ENCODE results near the gene ODF2. TPM values are rescaled to one million over a fixed set of nuclear protein-coding genes. Genes with fewer than 3 reads are reported as not detected.
"Not testable (repeated sequence)": the region's sequence is repeated elsewhere in the genome, so short reads cannot be mapped to it uniquely, and the experiment has no call there.

ODF2 gene
- total RNA-seq, 1 donor from 2014 or later, result 45.0 TPM

DNA sequence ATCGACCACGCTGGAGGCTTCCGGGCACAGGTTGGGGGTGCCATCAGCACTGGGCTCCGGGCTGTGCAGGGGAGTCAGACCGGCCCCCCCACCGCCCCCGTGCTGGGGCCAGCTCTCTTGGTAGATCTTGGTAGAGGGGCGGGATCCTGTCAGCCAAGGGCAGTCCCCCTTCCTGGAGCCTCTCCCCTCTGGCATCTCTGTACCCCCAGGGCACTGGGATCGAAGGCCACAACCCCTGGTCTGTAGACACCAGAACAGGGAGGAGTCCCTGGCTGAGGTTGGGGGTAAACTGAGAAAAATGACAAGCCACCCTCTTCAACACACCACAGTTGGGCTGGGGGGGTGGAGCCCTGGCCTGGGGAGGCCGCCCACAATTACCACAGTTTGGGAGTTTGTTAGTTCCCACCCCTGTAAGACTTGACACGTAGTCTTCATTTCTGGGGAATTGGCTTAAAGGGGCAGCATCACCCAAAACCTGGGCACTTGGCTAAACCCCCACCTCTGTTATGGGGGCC, 34.3 kb upstream of the ODF2 start:
- peaks cover 14% of the 10 kb centered on the region for H3K27me3 Mint-ChIP-seq
- no peaks in the 10 kb centered on the region for H3K36me3 Mint-ChIP-seq (ENCODE audit: insufficient read depth)
- H3K27ac Mint-ChIP-seq, result no peak overlapping the region
- H3K4me3 Mint-ChIP-seq (ENCODE audit: low read depth), result peak overlapping the region; percentile 69
- DNase-seq (ENCODE audit: low spot score, unreplicated experiment), result no peak
- TF ChIP-seq, protein P1, sequence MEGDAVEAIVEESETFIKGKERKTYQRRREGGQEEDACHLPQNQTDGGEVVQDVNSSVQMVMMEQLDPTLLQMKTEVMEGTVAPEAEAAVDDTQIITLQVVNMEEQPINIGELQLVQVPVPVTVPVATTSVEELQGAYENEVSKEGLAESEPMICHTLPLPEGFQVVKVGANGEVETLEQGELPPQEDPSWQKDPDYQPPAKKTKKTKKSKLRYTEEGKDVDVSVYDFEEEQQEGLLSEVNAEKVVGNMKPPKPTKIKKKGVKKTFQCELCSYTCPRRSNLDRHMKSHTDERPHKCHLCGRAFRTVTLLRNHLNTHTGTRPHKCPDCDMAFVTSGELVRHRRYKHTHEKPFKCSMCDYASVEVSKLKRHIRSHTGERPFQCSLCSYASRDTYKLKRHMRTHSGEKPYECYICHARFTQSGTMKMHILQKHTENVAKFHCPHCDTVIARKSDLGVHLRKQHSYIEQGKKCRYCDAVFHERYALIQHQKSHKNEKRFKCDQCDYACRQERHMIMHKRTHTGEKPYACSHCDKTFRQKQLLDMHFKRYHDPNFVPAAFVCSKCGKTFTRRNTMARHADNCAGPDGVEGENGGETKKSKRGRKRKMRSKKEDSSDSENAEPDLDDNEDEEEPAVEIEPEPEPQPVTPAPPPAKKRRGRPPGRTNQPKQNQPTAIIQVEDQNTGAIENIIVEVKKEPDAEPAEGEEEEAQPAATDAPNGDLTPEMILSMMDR (IDR thresholded peaks at IDR 0.05; ENCODE audit: unreplicated experiment), result no peak
- H3K9me3 Mint-ChIP-seq (ENCODE audit: low read depth), result no peaks in the 10 kb centered on the region
- peaks cover 2% of the 10 kb centered on the region for H3K4me1 Mint-ChIP-seq (ENCODE audit: low read depth)

DNA sequence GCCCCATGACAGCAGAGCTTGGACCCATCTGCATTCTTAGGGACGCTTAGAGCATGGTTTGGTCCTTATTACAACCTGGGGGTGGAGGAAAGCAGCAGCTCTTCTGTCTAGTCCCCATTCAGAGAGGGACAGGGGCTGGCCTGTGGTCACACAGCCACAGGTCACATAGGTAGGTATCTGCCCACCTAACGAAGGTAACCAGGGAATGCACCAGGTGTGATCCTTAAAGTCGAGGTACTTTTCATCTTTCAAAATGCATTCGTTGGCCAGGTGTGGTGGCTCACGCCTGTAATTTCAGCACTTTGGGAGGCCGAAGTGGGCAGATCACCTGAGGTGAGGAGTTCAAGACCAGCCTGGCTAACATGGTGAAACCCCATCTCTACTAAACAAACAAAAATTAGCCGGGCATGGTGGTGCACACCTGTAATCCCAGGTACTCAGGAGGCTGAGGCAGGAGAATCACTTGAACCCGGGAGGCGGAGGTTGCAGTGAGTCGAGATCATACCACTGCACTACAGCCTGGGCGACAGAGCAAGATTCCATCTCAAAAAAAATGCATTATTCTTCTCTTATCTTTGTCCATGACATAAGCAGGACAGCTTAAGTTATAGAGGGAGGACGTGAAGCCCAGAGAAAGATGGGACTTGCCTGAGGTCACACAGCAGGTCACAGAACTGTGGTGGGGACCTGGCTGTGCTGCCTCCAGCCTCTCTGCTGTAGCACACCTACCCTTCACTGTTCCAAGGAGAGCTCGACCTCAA, 33.6 kb upstream of the ODF2 start:
- H3K4me3 Mint-ChIP-seq (ENCODE audit: low read depth), result peak overlapping the region; percentile 55
- H3K27ac Mint-ChIP-seq; DNase-seq (ENCODE audit: low spot score, unreplicated experiment); H3K4me1 Mint-ChIP-seq (ENCODE audit: low read depth); H3K36me3 Mint-ChIP-seq (ENCODE audit: insufficient read depth); H3K9me3 Mint-ChIP-seq (ENCODE audit: low read depth): not testable (repeated sequence)
- H3K27me3 Mint-ChIP-seq, result peaks cover 14% of the 10 kb centered on the region

DNA sequence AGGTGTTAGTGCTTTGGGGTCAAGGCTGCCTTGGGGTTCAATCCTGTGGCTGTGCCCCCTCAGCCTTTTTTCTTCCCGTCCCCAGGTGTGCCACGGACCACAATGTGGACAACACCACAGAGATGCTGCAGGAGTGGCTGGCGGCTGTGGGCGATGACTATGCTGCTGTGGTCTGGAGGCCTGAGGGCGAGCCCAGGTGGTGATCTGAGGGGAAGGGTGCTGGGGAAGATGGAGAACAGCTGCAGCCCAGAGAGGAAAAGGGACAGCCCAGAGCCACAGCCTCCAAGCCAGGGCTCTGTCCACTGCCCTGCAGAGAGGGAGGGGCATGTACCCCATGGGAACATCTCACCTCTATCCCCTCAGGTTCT, 33.0 kb upstream of the ODF2 start:
- no peaks in the 10 kb centered on the region for H3K4me1 Mint-ChIP-seq (ENCODE audit: low read depth)
- peak overlapping the region; percentile 55 for H3K4me3 Mint-ChIP-seq (ENCODE audit: low read depth)
- H3K27me3 Mint-ChIP-seq, result peaks cover 14% of the 10 kb centered on the region
- no peak overlapping the region for H3K27ac Mint-ChIP-seq
- TF ChIP-seq, protein P1 (IDR thresholded peaks at IDR 0.05; ENCODE audit: unreplicated experiment), result no peak
- no peaks in the 10 kb centered on the region for H3K36me3 Mint-ChIP-seq (ENCODE audit: insufficient read depth)
- H3K9me3 Mint-ChIP-seq (ENCODE audit: low read depth), result no peaks in the 10 kb centered on the region
- no peak for DNase-seq (ENCODE audit: low spot score, unreplicated experiment)

DNA sequence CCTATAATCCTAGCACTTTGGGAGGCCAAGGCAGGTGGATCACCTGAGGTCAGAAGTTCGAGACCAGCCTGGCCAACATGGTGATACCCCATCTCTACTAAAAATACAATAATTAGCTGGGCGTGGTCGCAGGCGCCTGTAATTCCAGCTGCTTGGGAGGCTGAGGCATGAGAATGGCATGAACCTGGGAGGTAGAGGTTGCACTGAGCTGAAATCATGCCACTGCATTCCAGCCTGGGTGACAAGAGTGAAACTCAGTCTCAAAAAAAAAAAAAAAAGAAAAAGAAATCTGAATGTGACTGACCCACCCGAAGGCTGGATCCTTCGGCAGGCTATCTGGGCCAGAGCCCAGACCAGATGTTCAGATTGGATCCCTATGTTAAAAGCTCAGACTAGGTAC, 32.5 kb upstream of the ODF2 start:
- H3K36me3 Mint-ChIP-seq (ENCODE audit: insufficient read depth), result not testable (repeated sequence)

DNA sequence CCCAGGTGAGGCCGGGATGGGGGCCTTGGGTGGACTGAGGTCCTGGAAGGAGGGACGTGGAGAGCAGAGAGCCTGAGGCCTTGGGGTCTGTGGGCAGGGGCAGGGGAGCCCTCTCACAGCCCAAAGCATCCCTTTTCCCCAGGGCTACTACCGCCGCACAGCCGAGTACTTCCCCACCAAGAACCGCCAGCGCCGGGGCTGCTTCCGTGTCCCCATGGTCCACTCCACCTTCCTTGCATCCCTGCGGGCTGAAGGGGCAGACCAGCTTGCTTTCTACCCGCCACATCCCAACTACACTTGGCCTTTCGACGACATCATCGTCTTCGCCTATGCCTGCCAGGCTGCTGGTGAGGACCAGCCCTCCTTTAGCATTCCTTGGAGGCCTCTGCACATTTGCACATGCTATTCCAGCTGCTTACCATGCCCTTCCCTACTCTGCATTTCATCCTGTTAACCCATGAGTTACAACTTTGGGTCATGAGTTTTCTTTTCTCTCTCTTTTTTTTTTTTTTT, 31.5 kb upstream of the ODF2 start:
- TF ChIP-seq, protein P1 (IDR thresholded peaks at IDR 0.05; ENCODE audit: unreplicated experiment), result no peak
- no peak overlapping the region for H3K27ac Mint-ChIP-seq
- no peaks in the 10 kb centered on the region for H3K9me3 Mint-ChIP-seq (ENCODE audit: low read depth)
- peaks cover 7% of the 10 kb centered on the region for H3K27me3 Mint-ChIP-seq
- H3K4me1 Mint-ChIP-seq (ENCODE audit: low read depth), result no peaks in the 10 kb centered on the region
- H3K36me3 Mint-ChIP-seq (ENCODE audit: insufficient read depth), result no peaks in the 10 kb centered on the region
- H3K4me3 Mint-ChIP-seq (ENCODE audit: low read depth), result no peak overlapping the region
- DNase-seq (ENCODE audit: low spot score, unreplicated experiment), result no peak

More for the DNA sequence above, 32.5 kb upstream of the ODF2 start:
- not testable (repeated sequence) for H3K27ac Mint-ChIP-seq; H3K9me3 Mint-ChIP-seq (ENCODE audit: low read depth); H3K4me3 Mint-ChIP-seq (ENCODE audit: low read depth); DNase-seq (ENCODE audit: low spot score, unreplicated experiment); H3K4me1 Mint-ChIP-seq (ENCODE audit: low read depth)
- peaks cover 14% of the 10 kb centered on the region for H3K27me3 Mint-ChIP-seq

DNA sequence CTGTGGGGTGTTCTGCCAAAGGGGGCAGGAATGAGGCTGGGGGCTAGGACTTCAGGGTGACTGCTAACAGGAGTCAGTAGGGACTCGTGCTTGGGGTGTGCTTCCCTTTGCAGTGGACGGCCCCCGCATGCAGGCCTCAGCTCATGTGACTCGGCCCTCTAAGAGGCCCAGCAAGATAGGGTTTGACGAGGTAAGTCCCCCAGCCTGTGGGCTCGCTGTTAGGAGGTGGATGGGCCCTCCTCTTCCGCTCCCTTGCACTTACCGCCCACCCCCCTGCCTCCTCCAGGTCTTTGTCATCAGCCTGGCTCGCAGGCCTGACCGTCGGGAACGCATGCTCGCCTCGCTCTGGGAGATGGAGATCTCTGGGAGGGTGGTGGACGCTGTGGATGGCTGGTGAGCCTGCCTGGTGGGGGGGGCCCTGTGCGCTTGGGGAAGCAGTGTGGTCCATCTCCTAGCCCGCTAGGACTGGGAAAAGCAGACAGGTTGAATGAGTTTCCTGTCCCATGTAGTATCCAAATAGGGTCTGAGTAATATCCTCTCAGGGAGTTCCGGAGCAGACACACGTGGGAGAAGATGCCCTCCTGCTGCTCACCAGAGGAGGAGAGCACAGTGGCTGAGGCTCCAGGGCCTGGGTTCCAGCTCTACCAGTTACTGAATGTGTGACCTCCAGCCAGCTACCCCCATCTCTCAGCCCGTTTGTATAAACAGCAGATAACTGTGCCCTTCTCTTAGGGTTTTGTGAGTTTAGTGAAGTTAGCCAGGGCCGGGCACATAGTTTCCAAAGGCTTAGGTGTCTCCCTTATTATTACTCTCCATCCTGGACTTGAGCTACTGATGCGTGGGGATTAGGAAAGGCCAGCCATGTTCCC, 26.9 kb upstream of the ODF2 start:
- no peaks in the 10 kb centered on the region for H3K27me3 Mint-ChIP-seq
- no peaks in the 10 kb centered on the region for H3K36me3 Mint-ChIP-seq (ENCODE audit: insufficient read depth)
- H3K4me1 Mint-ChIP-seq (ENCODE audit: low read depth), result no peaks in the 10 kb centered on the region
- TF ChIP-seq, protein P1 (IDR thresholded peaks at IDR 0.05; ENCODE audit: unreplicated experiment), result no peak
- no peaks in the 10 kb centered on the region for H3K9me3 Mint-ChIP-seq (ENCODE audit: low read depth)
- no peak for DNase-seq (ENCODE audit: low spot score, unreplicated experiment)
- H3K27ac Mint-ChIP-seq, result no peak overlapping the region
- H3K4me3 Mint-ChIP-seq (ENCODE audit: low read depth), result no peak overlapping the region

Measured in progenitor cell of endocrine pancreas (in vitro differentiated cells).